Thymus (tissue), 11 donors: ENCODE results near the gene FIS1. TPM values are rescaled to one million over a fixed set of nuclear protein-coding genes. Genes with fewer than 3 reads are reported as not detected.
"Not testable (repeated sequence)": the region's sequence is repeated elsewhere in the genome, so short reads cannot be mapped to it uniquely, and the experiment has no call there.

Experiments used
- DNase-seq, 9 donors: peaks; one replicate each; pipeline ENCODE4 v3.0.0-alpha.2; 2013; ENCODE audit warnings: low spot score in 9 of 9, low read depth in 6 of 9, missing footprints in 1 of 9
- H3K27ac ChIP-seq, 2 donors: one replicate each; pipeline ENCODE4 v1.5.1; 2013; ENCODE audit warnings: control low read depth in 1 of 2, low read depth in 1 of 2, low read length in 1 of 2, mild to moderate bottlenecking in 1 of 2, moderate library complexity in 1 of 2
- H3K27me3 ChIP-seq, 2 donors: one replicate each; pipeline ENCODE4 v1.5.1; 2013; ENCODE audit warnings: low read length in 1 of 2; ENCODE audit not compliant: control insufficient read depth in 2 of 2, insufficient read depth in 1 of 2
- H3K36me3 ChIP-seq, 2 donors: one replicate each; pipeline ENCODE4 v1.5.1; 2013; ENCODE audit warnings: low read length in 1 of 2, mild to moderate bottlenecking in 1 of 2, moderate library complexity in 1 of 2; ENCODE audit not compliant: control insufficient read depth in 2 of 2, insufficient read depth in 2 of 2
- H3K4me1 ChIP-seq, 2 donors: one replicate each; pipeline ENCODE4 v1.5.1; 2013; ENCODE audit warnings: low read length in 2 of 2; ENCODE audit not compliant: control insufficient read depth in 2 of 2, insufficient read depth in 2 of 2
- H3K4me3 ChIP-seq, 2 donors: one replicate each; pipeline ENCODE4 v1.5.1; 2013; ENCODE audit warnings: low read length in 2 of 2, control low read depth in 1 of 2, mild to moderate bottlenecking in 1 of 2
- H3K9me3 ChIP-seq, 2 donors: one replicate each; pipeline ENCODE4 v1.5.1; 2013; ENCODE audit warnings: low read length in 1 of 2, mild to moderate bottlenecking in 1 of 2; ENCODE audit not compliant: control insufficient read depth in 2 of 2, insufficient read depth in 1 of 2
- WGBS: extraction: QIAGEN DNeasy Blood & Tissue Kit; methylation state at CpG from one replicate; pipeline ENCODE4 v1.1.7; 2013; 5-methylcytosine and 5-hydroxymethylcytosine counted together
- polyA plus RNA-seq: library from polyadenylated mRNA; stranded (reverse); fragments of 200-250 nt; gene quantifications from one replicate; pipeline ENCODE4 v1.2.3, GENCODE V29; 2013
- total RNA-seq: library from RNA; stranded (reverse); fragments of 120-200 nt; gene quantifications from one replicate; pipeline ENCODE4 v1.2.4, GENCODE V29; 2013
- donor health status: healthy.

FIS1 gene
- total and polyA plus RNA-seq, 2 donors, result 148 to 188 TPM

DNA sequence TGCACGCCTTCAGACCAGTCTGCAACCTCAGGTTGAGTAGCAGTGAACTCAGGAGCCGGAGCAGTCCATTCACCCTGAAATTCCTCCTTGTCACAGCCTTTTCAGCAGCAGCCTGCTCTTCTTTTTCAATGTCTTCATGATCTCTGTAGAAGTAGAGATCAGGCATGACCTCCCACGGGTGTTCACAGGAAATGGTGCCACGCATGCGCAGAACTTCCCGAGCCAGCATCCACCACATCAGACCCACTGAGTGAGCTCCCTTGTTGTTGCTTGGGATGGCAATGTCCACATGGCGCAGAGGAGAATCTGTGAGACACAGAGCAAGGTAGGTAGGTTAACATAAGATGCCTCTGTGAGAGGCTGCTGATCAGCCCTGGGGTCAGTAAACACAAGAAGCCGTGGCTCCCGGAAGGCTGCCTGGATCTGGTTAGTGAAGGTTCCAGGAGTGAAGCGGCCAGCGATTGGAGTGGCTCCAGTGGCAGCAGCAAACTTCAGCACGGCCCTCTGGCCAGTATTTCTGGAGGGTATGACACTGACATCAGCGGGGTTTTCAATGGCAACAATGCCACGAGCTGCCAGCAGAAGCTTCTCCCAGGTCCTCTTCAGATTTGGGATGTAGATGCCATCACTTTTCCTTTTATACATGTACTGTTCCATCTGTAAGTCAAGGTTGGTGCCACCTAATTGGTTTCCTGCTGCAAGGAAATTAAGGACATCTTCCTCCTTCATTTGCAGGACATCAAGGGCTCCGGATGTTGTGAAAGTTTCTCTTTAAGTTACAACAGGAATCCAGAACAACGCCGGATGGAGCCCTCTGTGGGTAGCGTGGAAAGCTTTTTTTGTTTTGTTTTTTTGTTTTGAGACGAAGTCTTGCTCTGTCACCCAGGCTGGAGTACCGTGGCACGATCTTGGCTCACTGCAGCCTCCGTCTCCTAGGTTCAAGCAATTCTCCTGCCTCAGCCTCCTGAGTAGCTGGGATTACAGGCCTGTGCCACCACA is 40.8 kb downstream of the FIS1 start:
- 78% methylated on average over 22 of the region's 22 CpGs for WGBS
- H3K36me3 ChIP-seq, H3K27ac ChIP-seq, H3K4me1 ChIP-seq, H3K4me3 ChIP-seq, H3K9me3 ChIP-seq: not testable (repeated sequence)
- peaks cover 34 to 51% of the 10 kb centered on the region in 2 donors for H3K27me3 ChIP-seq
- DNase-seq, result peak in 1 of 9 donors; percentile 13

DNA sequence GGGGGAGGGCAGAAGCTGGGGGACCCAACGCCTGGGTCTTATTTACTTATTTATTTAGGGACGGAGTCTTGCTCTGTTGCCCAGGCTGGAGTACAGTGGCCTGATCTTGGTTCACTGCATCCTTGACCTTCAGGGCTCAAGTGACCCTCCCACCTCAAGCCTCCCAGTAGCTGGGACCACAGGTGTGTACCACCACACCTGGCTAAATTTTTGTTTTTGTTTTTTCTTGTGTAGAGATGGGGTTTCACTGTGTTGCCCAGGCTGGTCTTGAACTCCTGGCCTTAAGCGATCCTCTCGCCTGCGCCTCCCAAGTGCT is 42.3 kb downstream of the FIS1 start:
- no peaks in the 10 kb centered on the region for H3K9me3 ChIP-seq
- no peak for DNase-seq
- H3K36me3 ChIP-seq, result peaks cover 0 to 3% of the 10 kb centered on the region in 2 donors
- WGBS, result 88% methylated on average over 5 of the region's 5 CpGs
- H3K27me3 ChIP-seq, result peaks cover 34 to 65% of the 10 kb centered on the region in 2 donors
- H3K4me3 ChIP-seq, result no peak overlapping the region
- no peak overlapping the region for H3K27ac ChIP-seq
- no peaks in the 10 kb centered on the region for H3K4me1 ChIP-seq

DNA sequence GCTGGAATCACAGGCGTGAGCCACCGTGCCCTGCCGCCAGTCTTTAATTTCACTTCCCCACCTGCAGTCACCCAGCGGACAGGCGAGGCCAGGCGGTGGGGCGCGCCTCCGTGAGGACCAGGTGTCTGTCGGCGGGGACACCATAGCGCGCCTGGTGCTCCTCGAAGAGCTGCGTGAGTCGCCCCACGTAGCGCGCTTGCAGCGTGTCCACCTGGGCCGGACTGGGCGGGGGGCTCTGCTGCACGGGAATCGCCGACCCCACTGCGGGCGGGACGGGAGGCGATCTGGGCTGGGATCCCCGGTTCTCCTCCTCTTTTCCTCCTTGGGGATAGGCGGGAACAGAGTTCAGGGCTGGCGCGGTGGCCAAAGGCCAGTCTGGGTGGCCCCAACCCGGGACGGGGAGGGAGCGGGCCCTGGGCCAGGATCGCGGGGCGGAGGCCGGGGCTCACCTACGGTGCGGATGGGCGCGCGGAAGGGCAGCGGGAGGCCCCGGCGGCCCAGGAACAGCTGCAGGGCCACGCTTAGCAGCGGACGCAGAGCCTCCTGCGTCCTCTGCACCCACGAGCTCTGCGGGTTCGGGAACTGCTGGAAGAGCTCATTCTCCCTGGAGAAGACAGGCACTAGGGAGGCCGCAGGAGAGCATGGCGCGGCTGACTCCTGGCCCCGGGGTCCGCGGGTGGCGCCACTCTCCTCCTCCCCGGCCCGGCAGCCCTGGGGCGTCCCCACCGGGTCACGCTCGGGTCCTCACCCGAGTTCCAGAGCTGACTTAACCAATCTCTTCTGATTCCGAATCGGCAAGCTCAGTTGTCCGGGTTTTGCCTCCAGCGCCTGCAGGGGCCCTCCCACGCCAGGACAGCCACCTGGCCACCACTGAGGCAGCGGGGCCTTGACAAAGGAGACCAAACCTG is 42.9 kb downstream of the FIS1 start:
- DNase-seq, result no peak
- Histone ChIP-seq H3K27me3 (peaks cover 34 to 68% of the 10 kb centered on the region in 2 donors), H3K27ac (no peak overlapping the region), H3K9me3 (no peaks in the 10 kb centered on the region), H3K36me3 (peaks cover 0 to 3% of the 10 kb centered on the region in 2 donors), H3K4me3 (no peak overlapping the region), H3K4me1 (no peaks in the 10 kb centered on the region)
- WGBS, result 11% methylated on average over 75 of the region's 75 CpGs

DNA sequence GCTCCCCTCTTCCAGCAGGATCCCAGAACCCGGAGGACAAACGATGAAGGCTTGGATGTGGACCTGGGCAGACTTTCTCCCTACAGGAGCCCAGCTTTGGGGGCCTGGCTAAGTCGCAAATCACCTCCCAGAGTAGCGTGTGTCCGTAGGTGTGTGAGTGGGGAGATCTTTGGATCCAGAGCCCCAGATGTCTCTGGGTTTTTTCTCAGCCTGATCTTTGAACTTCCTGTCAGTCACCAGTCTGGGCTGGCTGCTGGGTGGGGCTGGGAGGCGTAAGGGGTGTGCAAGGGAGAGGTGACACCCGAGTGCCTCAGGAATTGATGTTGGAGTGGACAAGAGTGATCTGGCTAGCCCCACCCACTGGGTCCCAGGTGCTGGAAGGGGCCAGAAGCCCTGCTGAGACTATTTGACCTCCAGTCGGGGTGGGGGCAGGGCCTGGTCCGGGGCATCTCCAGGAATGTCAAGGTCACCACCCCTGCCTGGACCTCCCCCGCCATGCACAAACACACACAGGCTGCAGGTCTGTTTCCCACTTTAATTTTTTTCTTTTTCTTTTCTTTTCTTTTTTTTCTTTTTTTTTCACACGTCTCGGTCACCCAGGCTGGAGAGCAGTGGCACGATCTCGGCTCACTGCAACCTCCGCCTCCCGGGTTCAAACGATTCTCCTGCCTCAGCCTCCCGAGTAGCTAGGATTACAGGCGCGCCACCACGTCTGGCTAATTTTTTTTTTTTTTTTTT is 43.9 kb downstream of the FIS1 start, which contains the start of gene MOGAT3:
Gene MOGAT3, minus strand, starts transcription at position 175 of the 738 bp plus-strand sequence. CDS start 182 bp downstream, outside the sequence.
- DNase-seq, result no peak
- H3K4me3 ChIP-seq, result no peak within 1 kb of the TSS
- H3K27me3 ChIP-seq, result peaks cover 34 to 71% of the 10 kb centered on the region in 2 donors
- no peaks in the 10 kb centered on the region for H3K9me3 ChIP-seq
- peaks cover 0 to under 1% of the 10 kb centered on the region in 2 donors for H3K36me3 ChIP-seq
- no peak within 1 kb of the TSS for H3K27ac ChIP-seq
- H3K4me1 ChIP-seq, result no peaks in the 10 kb centered on the region
- WGBS, result 32% methylated on average over 21 of the region's 21 CpGs

DNA sequence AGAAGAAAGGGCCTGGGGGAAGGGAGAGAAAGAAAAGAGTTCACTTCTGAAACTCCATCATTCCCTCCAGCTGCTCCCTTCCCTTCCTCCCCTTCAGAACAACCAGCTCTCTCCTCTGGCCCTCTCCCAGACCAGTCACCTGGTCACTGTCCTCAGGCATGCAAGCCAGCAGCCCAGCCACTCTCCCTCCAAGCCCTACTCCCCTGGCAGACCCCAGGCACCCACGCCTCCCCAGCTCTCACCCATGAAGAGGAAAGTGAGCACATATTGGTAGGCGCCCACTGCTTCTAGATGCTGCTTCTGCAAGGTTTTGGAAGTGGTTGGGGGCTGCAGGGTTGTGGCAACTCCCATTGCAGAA is 44.4 kb downstream of the FIS1 start:
- DNase-seq, result no peak
- no peaks in the 10 kb centered on the region for H3K4me1 ChIP-seq
- WGBS, result 77% methylated on average over 2 of the region's 2 CpGs
- peaks cover 34 to 76% of the 10 kb centered on the region in 2 donors for H3K27me3 ChIP-seq
- no peak overlapping the region for H3K27ac ChIP-seq
- no peaks in the 10 kb centered on the region for H3K9me3 ChIP-seq
- no peak overlapping the region for H3K4me3 ChIP-seq
- no peaks in the 10 kb centered on the region for H3K36me3 ChIP-seq

DNA sequence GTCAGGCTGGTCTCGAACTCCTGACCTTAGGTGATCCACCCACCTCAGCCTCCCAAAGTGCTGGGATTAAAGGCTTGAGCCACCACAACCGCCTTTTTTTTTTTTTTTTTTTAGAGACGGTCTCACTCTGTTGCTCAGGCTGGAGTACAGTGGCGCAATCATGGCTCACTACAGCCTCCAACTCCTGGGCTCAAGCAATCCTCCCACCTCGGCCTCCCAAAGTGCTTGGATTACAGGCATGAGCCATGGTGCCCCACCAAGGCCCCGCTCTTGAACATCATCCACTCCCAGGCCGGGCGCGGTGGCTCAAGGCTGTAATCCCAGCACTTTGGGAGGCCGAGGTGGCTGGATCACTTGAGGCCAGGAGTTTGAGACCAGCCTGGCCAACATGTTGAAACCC is 45.4 kb downstream of the FIS1 start:
- not testable (repeated sequence) for H3K9me3 ChIP-seq, H3K4me1 ChIP-seq, H3K36me3 ChIP-seq, H3K4me3 ChIP-seq, H3K27ac ChIP-seq, DNase-seq
- 96% methylated on average over 10 of the region's 10 CpGs for WGBS
- peaks cover 34 to 76% of the 10 kb centered on the region in 2 donors for H3K27me3 ChIP-seq

DNA sequence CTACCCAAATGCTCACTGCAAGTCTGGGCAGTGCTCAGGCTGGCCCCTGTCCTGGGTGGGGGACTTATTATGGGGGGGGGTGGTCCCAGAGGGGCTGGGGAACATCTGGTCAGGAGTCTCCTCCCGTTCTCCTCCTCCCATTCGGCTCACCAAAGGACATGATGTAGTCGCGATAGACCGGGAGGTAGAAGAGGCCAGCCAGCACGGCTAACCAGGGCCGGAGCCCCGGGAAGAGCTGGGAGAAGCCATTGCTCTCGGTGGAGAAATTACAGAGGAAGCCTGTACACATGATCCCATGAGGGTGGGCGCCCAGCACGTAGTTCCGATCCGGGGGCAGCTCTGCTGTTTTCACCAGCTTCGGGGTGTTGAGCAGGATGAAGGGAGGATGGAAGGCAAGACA is 46.4 kb downstream of the FIS1 start:
- Histone ChIP-seq H3K4me3 (no peak overlapping the region), H3K27ac (no peak overlapping the region), H3K27me3 (peaks cover 32 to 68% of the 10 kb centered on the region in 2 donors), H3K9me3 (no peaks in the 10 kb centered on the region), H3K36me3 (no peaks in the 10 kb centered on the region), H3K4me1 (no peaks in the 10 kb centered on the region)
- DNase-seq, result no peak
- WGBS, result 77% methylated on average over 14 of the region's 14 CpGs

DNA sequence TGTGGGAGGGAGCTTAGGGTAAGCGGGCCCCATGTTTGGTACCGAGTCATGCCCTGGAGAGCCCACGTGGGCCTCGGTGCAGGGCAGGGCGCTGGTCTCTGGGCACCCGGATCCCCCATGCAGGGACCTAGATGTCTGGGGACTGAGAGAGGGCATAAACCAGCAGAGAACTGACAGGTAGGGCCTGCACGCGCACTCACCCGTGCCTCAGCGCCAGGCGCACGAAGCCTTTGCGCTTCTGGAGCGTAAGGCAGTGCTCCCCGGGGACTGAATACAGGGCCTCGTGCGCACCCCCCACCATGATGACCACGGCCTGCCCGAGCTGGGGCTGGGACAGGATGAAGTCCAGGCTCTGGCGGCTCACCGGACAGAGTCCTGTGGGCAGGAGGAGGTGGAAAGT is 46.9 kb downstream of the FIS1 start:
- Histone ChIP-seq H3K9me3 (no peaks in the 10 kb centered on the region), H3K4me3 (no peak overlapping the region), H3K27me3 (peaks cover 27 to 68% of the 10 kb centered on the region in 2 donors), H3K36me3 (no peaks in the 10 kb centered on the region), H3K27ac (no peak overlapping the region), H3K4me1 (no peaks in the 10 kb centered on the region)
- WGBS, result 74% methylated on average over 21 of the region's 21 CpGs
- no peak for DNase-seq
